H9 (cell line): ENCODE data around the gene ASCC1. TPM values are rescaled to one million over a fixed set of nuclear protein-coding genes. Genes with fewer than 3 reads are reported as not detected.
A peak's percentile ranks its signal among the peaks of the same experiment; 100 is the strongest.

Experiments used
- DNase-seq: peaks from one replicate; pipeline ENCODE4 v3.0.0-alpha.2; 2017
- H2AFZ ChIP-seq: one replicate; pipeline ENCODE4 v1.6.1; 2013; ENCODE audit warnings: mild to moderate bottlenecking, low read length, control low read depth, moderate library complexity
- H2AK5ac ChIP-seq: 2 replicates; pipeline ENCODE4 v1.6.1; 2013; ENCODE audit warnings: low read length, control low read depth, mixed read lengths; ENCODE audit not compliant: insufficient read length
- H2BK120ac ChIP-seq: one replicate; pipeline ENCODE4 v1.6.1; 2013; ENCODE audit warnings: low read depth, mild to moderate bottlenecking, low read length, control low read depth, inconsistent platforms; ENCODE audit not compliant: poor library complexity, severe bottlenecking
- H2BK12ac ChIP-seq: 2 replicates; pipeline ENCODE4 v1.6.1; 2013; ENCODE audit warnings: low read length, control low read depth, mixed read lengths, low read depth; ENCODE audit not compliant: insufficient read length
- H2BK15ac ChIP-seq: 2 replicates; pipeline ENCODE4 v1.6.1; 2013; ENCODE audit warnings: low read depth, low read length, control low read depth
- H2BK20ac ChIP-seq: one replicate; pipeline ENCODE4 v1.6.1; 2013; ENCODE audit warnings: low read depth, mild to moderate bottlenecking, low read length, control low read depth, inconsistent platforms; ENCODE audit not compliant: poor library complexity, severe bottlenecking
- H2BK5ac ChIP-seq: 2 replicates; pipeline ENCODE4 v1.6.1; 2013; ENCODE audit warnings: low read length, control low read depth, mixed read lengths; ENCODE audit not compliant: insufficient read length
- H3K14ac ChIP-seq: 2 replicates; pipeline ENCODE4 v1.6.1; 2013; ENCODE audit warnings: low read length, control low read depth; ENCODE audit not compliant: insufficient read depth
- H3K18ac ChIP-seq: 2 replicates; pipeline ENCODE4 v1.6.1; 2013; ENCODE audit warnings: low read depth, mild to moderate bottlenecking, mixed read lengths, low read length, control low read depth; ENCODE audit not compliant: insufficient read length
- H3K23ac ChIP-seq: 2 replicates; pipeline ENCODE4 v1.6.1; 2013; ENCODE audit warnings: low read length, control low read depth, mixed read lengths, low read depth; ENCODE audit not compliant: insufficient read length
- H3K23me2 ChIP-seq: 2 replicates; pipeline ENCODE4 v1.6.1; 2013; ENCODE audit warnings: low read depth, mild to moderate bottlenecking, mixed read lengths, low read length, control low read depth; ENCODE audit not compliant: insufficient read length, poor library complexity, severe bottlenecking
- H3K27ac ChIP-seq: 2 replicates; pipeline ENCODE4 v1.5.1; 2013; ENCODE audit warnings: low read length, control low read depth, mixed read lengths, low read depth; ENCODE audit not compliant: insufficient read length
- H3K27me3 ChIP-seq: 2 replicates; pipeline ENCODE4 v1.6.1; 2013; ENCODE audit warnings: low read length, control low read depth, inconsistent platforms; ENCODE audit not compliant: insufficient read depth
- H3K4ac ChIP-seq: 2 replicates; pipeline ENCODE4 v1.6.1; 2013; ENCODE audit warnings: low read depth, mild to moderate bottlenecking, control low read depth, inconsistent platforms, low read length, moderate library complexity
- H3K4me1 ChIP-seq: 2 replicates; pipeline ENCODE4 v1.6.1; 2013; ENCODE audit warnings: low read length, control low read depth, inconsistent platforms; ENCODE audit not compliant: insufficient read depth
- H3K4me2 ChIP-seq: 2 replicates; pipeline ENCODE4 v1.6.1; 2013; ENCODE audit warnings: low read length, control low read depth, mixed read lengths; ENCODE audit not compliant: insufficient read length, insufficient read depth
- H3K56ac ChIP-seq: 2 replicates; pipeline ENCODE4 v1.6.1; 2013; ENCODE audit warnings: low read depth, mild to moderate bottlenecking, mixed read lengths, low read length, control low read depth; ENCODE audit not compliant: insufficient read length
- H3K79me1 ChIP-seq: 2 replicates; pipeline ENCODE4 v1.6.1; 2013; ENCODE audit warnings: low read depth, mild to moderate bottlenecking, moderate library complexity, low read length, control low read depth, inconsistent platforms; ENCODE audit not compliant: insufficient read depth, poor library complexity, severe bottlenecking
- H3K79me2 ChIP-seq: 2 replicates; pipeline ENCODE4 v1.6.1; 2013; ENCODE audit warnings: low read length, control low read depth, inconsistent platforms; ENCODE audit not compliant: insufficient read depth
- H3K9ac ChIP-seq: 2 replicates; pipeline ENCODE4 v1.6.1; 2013; ENCODE audit warnings: low read length, control low read depth, mixed read lengths; ENCODE audit not compliant: insufficient read length; ENCODE audit errors: extremely low read depth
- H3K9me3 ChIP-seq: one replicate; pipeline ENCODE4 v1.6.1; 2013; ENCODE audit warnings: low read depth, low read length, inconsistent platforms; ENCODE audit not compliant: control insufficient read depth
- H3T11ph ChIP-seq: one replicate; pipeline ENCODE4 v1.6.1; 2013; ENCODE audit warnings: mild to moderate bottlenecking, low read length, control low read depth, inconsistent platforms
- H4K20me1 ChIP-seq: one replicate; pipeline ENCODE4 v1.6.1; 2013; ENCODE audit not compliant: control insufficient read depth, insufficient read length, insufficient read depth
- H4K5ac ChIP-seq: 2 replicates; pipeline ENCODE4 v1.6.1; 2013; ENCODE audit warnings: low read depth, mild to moderate bottlenecking, mixed read lengths, low read length, control low read depth; ENCODE audit not compliant: insufficient read length
- H4K8ac ChIP-seq: replicated peaks from 2 replicates; pipeline ENCODE4 v1.6.1; 2013; ENCODE audit warnings: low read length, control low read depth, mixed read lengths, low read depth; ENCODE audit not compliant: insufficient read length
- H4K91ac ChIP-seq: 2 replicates; pipeline ENCODE4 v1.6.1; 2013; ENCODE audit warnings: low read depth, mild to moderate bottlenecking, moderate library complexity, mixed read lengths, low read length, control low read depth; ENCODE audit not compliant: insufficient read length
- H3K27ac Mint-ChIP-seq, 3 experiments: 2 replicates in 2 of 3; 3 replicates in 1 of 3; pipeline ENCODE4 v1.8.0; 2020 to 2021; ENCODE audit warnings: mixed read lengths in 3 of 3, mild to moderate bottlenecking in 1 of 3, moderate library complexity in 1 of 3
- H3K27me3 Mint-ChIP-seq: 2 replicates; pipeline ENCODE4 v1.8.0; 2021; ENCODE audit warnings: low read depth, mild to moderate bottlenecking, moderate library complexity, mixed read lengths
- H3K36me3 Mint-ChIP-seq, 3 experiments: 2 replicates in 2 of 3; 3 replicates in 1 of 3; pipeline ENCODE4 v1.8.0; 2020 to 2021; ENCODE audit warnings: low read depth in 3 of 3, mixed read lengths in 3 of 3; ENCODE audit not compliant: insufficient read depth in 1 of 3
- H3K4me1 Mint-ChIP-seq, 2 experiments: 2 replicates each; pipeline ENCODE4 v1.8.0; 2020; ENCODE audit warnings: mixed read lengths in 2 of 2
- H3K4me3 Mint-ChIP-seq, 2 experiments: 2 replicates in 1 of 2; 3 replicates in 1 of 2; pipeline ENCODE4 v1.8.0; 2020 to 2021; ENCODE audit warnings: mild to moderate bottlenecking in 2 of 2, mixed read lengths in 2 of 2, moderate library complexity in 1 of 2
- H3K9me3 Mint-ChIP-seq, 2 experiments: 2 replicates in 1 of 2; 3 replicates in 1 of 2; pipeline ENCODE4 v1.8.0; 2020; ENCODE audit warnings: mild to moderate bottlenecking in 2 of 2, mixed read lengths in 2 of 2, moderate library complexity in 1 of 2
- CTCF ChIP-seq: fragments of 200-600 bp; sonication (generic); conservative IDR thresholded peaks from 3 replicates; pipeline ENCODE4 v1.8.0; 2021; ENCODE audit warnings: antibody characterized with exemption, mild to moderate bottlenecking
- WGBS: extraction: QIAGEN DNeasy Blood & Tissue Kit; methylation state at CpG from one replicate; pipeline ENCODE4 v1.1.7; 2013; ENCODE audit warnings: missing lambda C conversion rate, low lambda C conversion rate, mixed read lengths; ENCODE audit not compliant: insufficient read length; ENCODE audit errors: extremely low coverage; 5-methylcytosine and 5-hydroxymethylcytosine counted together
- total RNA-seq: library from RNA; stranded (reverse); gene quantifications from 2 replicates; pipeline ENCODE4 v1.2.1, GENCODE V29; 2021

Gene ASCC1
- total RNA-seq, 1 experiment from 2014 or later, result 41.2 TPM

- Histone ChIP-seq H3K23me2 (no peaks in the 10 kb centered on the region), H2AK5ac (no peak overlapping the region), H3K56ac (no peak overlapping the region), H3T11ph (no peak overlapping the region), H3K9ac (no peak overlapping the region), H3K9me3 (no peaks in the 10 kb centered on the region), H4K5ac (no peak overlapping the region), H3K27me3 (no peaks in the 10 kb centered on the region), H4K91ac (no peak overlapping the region), H3K4me1 (no peaks in the 10 kb centered on the region), H2AFZ (no peak overlapping the region), H3K27ac (no peak overlapping the region), H3K14ac (no peak overlapping the region; the same call in 1 of the 2 replicates), H2BK12ac (no peak overlapping the region), H3K79me1 (no peaks in the 10 kb centered on the region), H3K79me2 (no peaks in the 10 kb centered on the region), H2BK5ac (no peak overlapping the region), H2BK120ac (no peak overlapping the region), H3K4me2 (no peak overlapping the region), H3K23ac (no peak overlapping the region), H2BK20ac (no peak overlapping the region), H4K20me1 (no peaks in the 10 kb centered on the region), H3K4ac (no peak overlapping the region), H4K8ac (no peak overlapping the region), H2BK15ac (no peak overlapping the region), H3K18ac (no peak overlapping the region)
- Mint-ChIP-seq H3K4me1 (peaks cover 19 to 31% of the 10 kb centered on the region in 2 experiments), H3K27me3 (peaks cover 5% of the 10 kb centered on the region), H3K4me3 (no peak overlapping the region), H3K27ac (no peak overlapping the region), H3K36me3 (no peaks in the 10 kb centered on the region), H3K9me3 (no peaks in the 10 kb centered on the region)
- TF ChIP-seq CTCF, result peak; percentile 65
- no CpG with 5 or more reads among the region's 5 CpGs for WGBS
- DNase-seq, result peak; percentile 66
Observed at GRCh38 chr10:72061491-72061890, 154.6 kb downstream of the ASCC1 start.
